Right cardiac atrium (tissue), 5 donors: ENCODE data around the gene EPHA3. TPM values are rescaled to one million over a fixed set of nuclear protein-coding genes. Genes with fewer than 3 reads are reported as not detected.

Experiments used
- ATAC-seq, 2 donors: fragments of 200-7000 bp; cut with Tn5 transposase; one replicate each; pipeline versions ENCODE4 v1.8.0 to v1.9.1; 2020; ENCODE audit warnings: moderate library complexity in 2 of 2, mild to moderate bottlenecking in 1 of 2
- DNase-seq, 3 donors: peaks; one replicate each; pipeline ENCODE4 v3.0.0-alpha.2; 2020
- H3K27ac ChIP-seq: one replicate; pipeline ENCODE4 v1.5.1; 2013; ENCODE audit warnings: mild to moderate bottlenecking, low read length, control low read depth, moderate library complexity
- H3K27me3 ChIP-seq: one replicate; pipeline ENCODE4 v1.6.1; 2013; ENCODE audit not compliant: control insufficient read depth, insufficient read depth
- H3K4me1 ChIP-seq: one replicate; pipeline ENCODE4 v1.6.1; 2013; ENCODE audit warnings: low read length; ENCODE audit not compliant: control insufficient read depth, insufficient read depth
- H3K4me3 ChIP-seq: one replicate; pipeline ENCODE4 v1.5.1; 2013; ENCODE audit warnings: low read length, control low read depth
- H3K9me3 ChIP-seq: one replicate; pipeline ENCODE4 v1.6.1; 2013; ENCODE audit warnings: low read length; ENCODE audit not compliant: control insufficient read depth
- WGBS: extraction: QIAGEN DNeasy Blood & Tissue Kit; methylation state at CpG from one replicate; pipeline ENCODE4 v1.1.7; 2013; 5-methylcytosine and 5-hydroxymethylcytosine counted together
- intact Hi-C, 4 donors: fragments of 100-400 bp; cut with DNase I; formaldehyde crosslinking; loops; one replicate each; pipeline versions ENCODE4 v1.11.0 to v1.14.0; 2022 to 2023
- polyA plus RNA-seq: library from polyadenylated mRNA; stranded (reverse); fragments of 200-250 nt; gene quantifications from one replicate; pipeline ENCODE4 v1.2.3, GENCODE V29; 2013
- total RNA-seq, 4 donors: library from RNA; stranded (reverse); fragmentation: NEBNext Ultra II Directional; extraction: Animal tissue kit (Norgen Biotek cat#: 25700); gene quantifications; one replicate each; pipeline ENCODE4 v1.2.1, GENCODE V29; 2021
- donor health status: healthy with polysubstance abuse.
- donor health status: DM: no; HTN: yes; CAD: no.
- donor health status: DM: no; HTN: no; CAD: no.
- donor health status: DM: no; HTN: yes; CAD: no; lungs with severe emphysema.
- donor health status: DM: yes; HTN: yes; CAD: no.

Gene EPHA3
- total and polyA plus RNA-seq, 5 donors, result 2.7 to 12.9 (median 6.8) TPM

GRCh38 chr3:89447243-89447642 is 339.8 kb downstream of the EPHA3 start:
- Histone ChIP-seq H3K4me3 (no peak overlapping the region), H3K9me3 (no peaks in the 10 kb centered on the region), H3K27me3 (no peaks in the 10 kb centered on the region), H3K4me1 (no peaks in the 10 kb centered on the region), H3K27ac (no peak overlapping the region)
- DNase-seq, result no peak
- peak; percentile 56 to 57 for ATAC-seq
- intact Hi-C loops, result no loop called here
- WGBS, result 50% methylated on average over 1 of the region's 1 CpG

GRCh38 chr3:89449086-89449485 is 341.7 kb downstream of the EPHA3 start:
- Histone ChIP-seq H3K27ac (no peak overlapping the region), H3K4me1 (no peaks in the 10 kb centered on the region), H3K9me3 (no peaks in the 10 kb centered on the region), H3K4me3 (no peak overlapping the region), H3K27me3 (no peaks in the 10 kb centered on the region)
- no peak for ATAC-seq
- DNase-seq, result no peak
- intact Hi-C loops, result no loop called here
- WGBS, result 96% methylated on average over 4 of the region's 4 CpGs

GRCh38 chr3:89452066-89452465 is 344.6 kb downstream of the EPHA3 start:
- DNase-seq (no peak), ATAC-seq (no peak)
- WGBS, result 58% methylated on average over 2 of the region's 2 CpGs
- Histone ChIP-seq H3K27ac (no peak overlapping the region), H3K27me3 (no peaks in the 10 kb centered on the region), H3K4me3 (no peak overlapping the region), H3K4me1 (no peaks in the 10 kb centered on the region), H3K9me3 (no peaks in the 10 kb centered on the region)
- intact Hi-C loops, result no loop called here

- Histone ChIP-seq H3K4me3 (no peak overlapping the region), H3K27ac (no peak overlapping the region), H3K9me3 (no peaks in the 10 kb centered on the region), H3K27me3 (no peaks in the 10 kb centered on the region), H3K4me1 (no peaks in the 10 kb centered on the region)
- intact Hi-C loops, result no loop called here
- no peak for ATAC-seq
- WGBS, result 75% methylated on average over 2 of the region's 2 CpGs
- no peak for DNase-seq
Measured at GRCh38 chr3:89455240-89455639, 347.8 kb downstream of the EPHA3 start.

GRCh38 chr3:89467898-89468363 is 360.5 kb downstream of the EPHA3 start:
- Histone ChIP-seq H3K4me1 (no peaks in the 10 kb centered on the region), H3K9me3 (no peaks in the 10 kb centered on the region), H3K4me3 (no peak overlapping the region), H3K27ac (no peak overlapping the region), H3K27me3 (no peaks in the 10 kb centered on the region)
- ATAC-seq (no peak), DNase-seq (no peak)
- intact Hi-C loops, result no loop called here
- WGBS, result 56% methylated on average over 4 of the region's 4 CpGs

- intact Hi-C loops, result no loop called here
- Histone ChIP-seq H3K27me3 (no peaks in the 10 kb centered on the region), H3K9me3 (no peaks in the 10 kb centered on the region), H3K4me1 (no peaks in the 10 kb centered on the region), H3K27ac (no peak overlapping the region), H3K4me3 (no peak overlapping the region)
- no peak for DNase-seq
- 84% methylated on average over 4 of the region's 4 CpGs for WGBS
- no peak for ATAC-seq
Measured at GRCh38 chr3:89472101-89472500, 364.7 kb downstream of the EPHA3 start.

GRCh38 chr3:89474333-89475130 is 367.1 kb downstream of the EPHA3 start:
- no peak for ATAC-seq

GRCh38 chr3:89488800-89489580 is 381.6 kb downstream of the EPHA3 start:
- Histone ChIP-seq H3K9me3 (no peaks in the 10 kb centered on the region), H3K27me3 (no peaks in the 10 kb centered on the region), H3K4me3 (no peak overlapping the region), H3K27ac (no peak overlapping the region), H3K4me1 (no peaks in the 10 kb centered on the region)
- 59% methylated on average over 4 of the region's 4 CpGs for WGBS
- DNase-seq (peak in 1 of 3 donors; percentile 50), ATAC-seq (peak; percentile 37 to 76)
- intact Hi-C loops, result no loop called here

More at GRCh38 chr3:89474333-89475130, 367.1 kb downstream of the EPHA3 start:
- intact Hi-C loops, result no loop called here
- Histone ChIP-seq H3K4me3 (no peak overlapping the region), H3K9me3 (no peaks in the 10 kb centered on the region), H3K4me1 (no peaks in the 10 kb centered on the region), H3K27me3 (no peaks in the 10 kb centered on the region), H3K27ac (no peak overlapping the region)
- WGBS, result 71% methylated on average over 4 of the region's 4 CpGs
- no peak for DNase-seq

- intact Hi-C loops, result no loop called here
- no peak for DNase-seq
- H3K27me3 ChIP-seq, result no peaks in the 10 kb centered on the region
- 98% methylated on average over 4 of the region's 4 CpGs for WGBS
- no peaks in the 10 kb centered on the region for H3K9me3 ChIP-seq
- no peak overlapping the region for H3K27ac ChIP-seq
- H3K4me1 ChIP-seq, result no peaks in the 10 kb centered on the region
- no peak for ATAC-seq
- no peak overlapping the region for H3K4me3 ChIP-seq
Measured at GRCh38 chr3:89490129-89490528, 382.7 kb downstream of the EPHA3 start.

GRCh38 chr3:89494734-89495133 is 387.3 kb downstream of the EPHA3 start:
- 79% methylated on average over 4 of the region's 4 CpGs for WGBS
- Histone ChIP-seq H3K9me3 (no peaks in the 10 kb centered on the region), H3K27me3 (no peaks in the 10 kb centered on the region), H3K4me1 (no peaks in the 10 kb centered on the region), H3K4me3 (no peak overlapping the region), H3K27ac (no peak overlapping the region)
- DNase-seq, result no peak
- intact Hi-C loops, result no loop called here
- no peak for ATAC-seq

GRCh38 chr3:89503891-89504391 is 396.5 kb downstream of the EPHA3 start:
- Histone ChIP-seq H3K9me3 (no peaks in the 10 kb centered on the region), H3K4me1 (no peaks in the 10 kb centered on the region), H3K27me3 (no peaks in the 10 kb centered on the region), H3K27ac (no peak overlapping the region), H3K4me3 (no peak overlapping the region)
- intact Hi-C loops, result no loop called here
- 48% methylated on average over 2 of the region's 2 CpGs for WGBS
- DNase-seq (peak in 1 of 3 donors; percentile 10), ATAC-seq (no peak)
